DND-41 (cell line): Measurements from ENCODE around the gene ZFHX3.

Experiments used
- CTCF ChIP-seq: IDR thresholded peaks from 2 replicates; pipeline ENCODE4 v1.5.1; 2012; ENCODE audit warnings: borderline replicate concordance, low read length, moderate library complexity, mild to moderate bottlenecking; ENCODE audit not compliant: poor library complexity, severe bottlenecking; ENCODE audit errors: extremely low read depth
- EZH2 ChIP-seq: IDR thresholded peaks from 3 replicates; pipeline ENCODE4 v1.6.1; 2012; ENCODE audit warnings: borderline replicate concordance, low read depth, mild to moderate bottlenecking, moderate library complexity, low read length, inconsistent platforms; ENCODE audit not compliant: severe bottlenecking

- no peak for TF ChIP-seq CTCF
- TF ChIP-seq EZH2: no peak
These were observed 130.9 kb downstream of the ZFHX3 start for GRCh38 chr16:72917051-72917450.
